ENCODE measurements around the gene SORD.
"Not testable (repeated sequence)": the region's sequence is repeated elsewhere in the genome, so short reads cannot be mapped to it uniquely, and the experiment has no call there.

Gene SORD

DNA sequence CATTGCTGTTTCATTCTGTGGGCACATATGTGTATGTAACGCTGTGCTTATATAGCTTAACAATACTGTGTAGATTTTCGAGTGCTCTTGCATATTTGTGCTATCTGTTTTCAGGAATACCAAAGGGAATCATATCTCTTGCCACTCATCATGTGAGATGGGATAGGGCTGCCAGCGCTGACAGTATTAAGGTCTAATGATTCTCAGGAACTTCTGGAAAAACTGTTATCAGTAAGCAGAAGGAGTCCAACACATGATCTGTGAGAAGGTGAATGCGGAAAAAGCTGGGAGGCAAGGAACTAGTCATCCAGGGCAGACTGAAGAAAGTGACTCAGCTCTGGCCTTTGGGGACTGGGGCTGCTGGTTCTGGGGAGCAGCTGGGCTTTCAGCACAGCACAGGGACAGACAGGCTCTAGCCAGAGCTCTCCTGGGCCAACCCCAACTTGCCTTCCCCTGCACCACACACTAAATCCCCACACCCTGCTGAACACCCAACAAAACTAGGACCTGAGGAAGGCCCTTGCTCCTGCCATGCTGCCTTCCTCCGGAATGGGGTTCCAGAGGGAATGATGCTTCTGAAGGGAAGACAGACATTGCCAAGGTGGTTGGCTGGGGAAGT, 56.7 kb downstream of the SORD start:
- FAIRE-seq = not testable (repeated sequence)

GRCh38 chr15:45080593-45080992, 57.6 kb downstream of the SORD start:
- not testable (repeated sequence) for FAIRE-seq; DNase-seq (ENCODE audit: insufficient read length)

More for the DNA sequence above, 56.7 kb downstream of the SORD start:
- DNase-seq (ENCODE audit: insufficient read length) = not testable (repeated sequence)

- not testable (repeated sequence) for DNase-seq (ENCODE audit: insufficient read length); FAIRE-seq
Measured at GRCh38 chr15:45082412-45082811, 59.4 kb downstream of the SORD start.

DNA sequence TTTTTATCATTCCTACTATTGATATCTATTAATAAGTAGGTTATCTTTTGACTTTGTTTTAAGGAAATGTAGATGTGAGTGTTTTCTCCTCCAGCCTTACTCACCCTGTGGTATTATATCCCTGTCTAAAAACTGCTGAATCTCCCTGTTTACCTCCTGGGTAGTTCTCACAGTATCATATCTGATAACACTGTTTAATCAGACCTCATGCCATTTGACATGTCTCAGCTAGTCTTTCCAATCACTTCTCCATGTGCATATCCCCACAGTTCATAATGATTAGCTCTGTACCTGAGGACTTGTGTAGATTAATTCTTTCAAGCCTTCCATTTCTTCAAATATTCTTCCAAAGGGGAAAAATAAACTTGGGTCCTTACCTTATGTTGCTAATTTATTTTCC, 60.2 kb downstream of the SORD start:
- no peak for TF ChIP-seq POLR2A (IDR thresholded peaks at IDR 0.05; ENCODE audit: low read depth, low read length)
- TF ChIP-seq TAF1 (IDR thresholded peaks at IDR 0.05; ENCODE audit: borderline replicate concordance, low read depth, low read length) = no peak
- TF ChIP-seq POLR2AphosphoS5 (IDR thresholded peaks at IDR 0.05; ENCODE audit: low read depth, low read length) = no peak
- no peak for DNase-seq (ENCODE audit: insufficient read length)
- no peak for FAIRE-seq

DNA sequence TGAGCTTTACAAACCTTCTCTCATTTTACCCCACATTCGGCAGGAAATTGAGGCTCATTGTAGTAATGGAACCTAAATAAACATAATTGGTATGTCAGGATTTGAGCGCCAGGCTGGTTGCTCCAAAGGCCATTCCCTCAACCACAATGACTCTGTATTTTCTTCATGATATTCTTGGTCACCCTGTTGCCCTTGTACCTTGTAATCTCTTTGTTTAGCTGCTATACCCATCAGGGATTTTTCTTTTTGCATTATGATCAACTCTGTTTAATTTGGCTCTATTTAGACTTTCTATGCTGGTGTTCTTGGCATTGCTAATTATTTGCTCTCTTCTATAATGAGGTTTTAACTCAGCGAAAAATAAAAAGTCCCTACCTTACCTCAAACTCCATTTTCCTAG, 61.2 kb downstream of the SORD start:
- TF ChIP-seq TAF1 (IDR thresholded peaks at IDR 0.05; ENCODE audit: borderline replicate concordance, low read depth, low read length) (no peak), POLR2AphosphoS5 (IDR thresholded peaks at IDR 0.05; ENCODE audit: low read depth, low read length) (no peak), POLR2A (IDR thresholded peaks at IDR 0.05; ENCODE audit: low read depth, low read length) (no peak)
- FAIRE-seq (no peak), DNase-seq (ENCODE audit: insufficient read length) (no peak)

GRCh38 chr15:45087513-45087912, 64.5 kb downstream of the SORD start:
- TF ChIP-seq POLR2A (IDR thresholded peaks at IDR 0.05; ENCODE audit: low read depth, low read length) = no peak
- no peak for TF ChIP-seq POLR2AphosphoS5 (IDR thresholded peaks at IDR 0.05; ENCODE audit: low read depth, low read length)
- no peak for TF ChIP-seq TAF1 (IDR thresholded peaks at IDR 0.05; ENCODE audit: borderline replicate concordance, low read depth, low read length)
- FAIRE-seq (peak; percentile 44), DNase-seq (ENCODE audit: insufficient read length) (no peak)

GRCh38 chr15:45088801-45089711, 66.1 kb downstream of the SORD start:
- no peak for DNase-seq (ENCODE audit: insufficient read length)
- FAIRE-seq = no peak
- TF ChIP-seq POLR2A (IDR thresholded peaks at IDR 0.05; ENCODE audit: low read depth, low read length) = no peak
- TF ChIP-seq TAF1 (IDR thresholded peaks at IDR 0.05; ENCODE audit: borderline replicate concordance, low read depth, low read length) = no peak
- TF ChIP-seq POLR2AphosphoS5 (IDR thresholded peaks at IDR 0.05; ENCODE audit: low read depth, low read length) = no peak

DNA sequence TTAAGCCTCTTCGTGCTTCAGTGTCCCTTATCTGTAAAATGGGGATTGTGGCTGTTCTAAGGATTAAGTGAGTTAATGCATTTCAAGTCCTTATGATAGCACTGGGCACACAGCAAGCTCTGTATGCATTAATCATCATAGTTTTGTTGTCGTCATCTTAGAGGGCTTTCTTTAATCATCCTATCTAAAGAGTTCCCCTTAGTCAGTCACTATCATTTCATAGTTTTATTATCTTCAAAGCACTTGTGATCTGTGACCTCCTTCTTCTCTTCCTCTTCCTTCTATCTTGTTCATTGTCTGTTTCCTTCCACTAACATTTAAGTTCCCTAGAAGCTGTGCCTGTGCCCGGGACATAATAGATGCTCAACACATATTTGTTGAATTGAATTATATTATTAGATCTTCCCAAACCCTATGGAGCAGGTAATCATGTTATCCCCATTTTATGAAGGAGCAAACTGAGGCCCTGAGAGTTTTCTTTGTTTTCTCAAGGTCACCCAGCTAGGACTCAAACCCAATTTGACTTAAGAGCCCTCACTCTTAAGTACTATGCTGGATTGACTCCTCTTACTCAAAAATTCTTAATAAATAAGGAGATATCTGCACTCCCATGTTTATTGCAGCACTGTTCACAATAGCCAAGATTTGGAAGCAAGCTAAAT, 66.8 kb downstream of the SORD start:
- TF ChIP-seq POLR2AphosphoS5 (IDR thresholded peaks at IDR 0.05; ENCODE audit: low read depth, low read length) = no peak
- no peak for TF ChIP-seq TAF1 (IDR thresholded peaks at IDR 0.05; ENCODE audit: borderline replicate concordance, low read depth, low read length)
- no peak for TF ChIP-seq POLR2A (IDR thresholded peaks at IDR 0.05; ENCODE audit: low read depth, low read length)
- no peak for FAIRE-seq
- no peak for DNase-seq (ENCODE audit: insufficient read length)

DNA sequence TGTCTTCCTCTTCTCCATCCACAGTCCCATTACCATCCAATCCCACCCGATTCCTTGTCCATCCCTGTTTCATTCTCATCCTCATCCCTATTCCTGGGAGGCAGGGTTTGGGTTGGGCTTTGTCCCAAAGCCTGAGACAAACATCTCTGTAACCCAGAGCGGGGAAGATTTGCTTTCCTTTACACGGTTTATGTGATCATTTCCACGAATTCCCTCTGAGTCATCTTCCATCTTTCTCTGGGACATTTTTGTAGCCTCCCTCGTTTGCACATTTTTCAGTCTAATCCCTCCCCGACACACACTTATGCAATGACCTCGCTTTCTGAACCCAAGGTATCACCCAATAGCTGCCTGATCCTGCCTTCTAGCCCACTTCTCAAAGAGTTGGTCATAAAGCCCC, 68.2 kb downstream of the SORD start:
- TF ChIP-seq POLR2A (IDR thresholded peaks at IDR 0.05; ENCODE audit: low read depth, low read length) = no peak
- TF ChIP-seq POLR2AphosphoS5 (IDR thresholded peaks at IDR 0.05; ENCODE audit: low read depth, low read length) = no peak
- no peak for TF ChIP-seq TAF1 (IDR thresholded peaks at IDR 0.05; ENCODE audit: borderline replicate concordance, low read depth, low read length)
- FAIRE-seq (no peak), DNase-seq (ENCODE audit: insufficient read length) (no peak)

DNA sequence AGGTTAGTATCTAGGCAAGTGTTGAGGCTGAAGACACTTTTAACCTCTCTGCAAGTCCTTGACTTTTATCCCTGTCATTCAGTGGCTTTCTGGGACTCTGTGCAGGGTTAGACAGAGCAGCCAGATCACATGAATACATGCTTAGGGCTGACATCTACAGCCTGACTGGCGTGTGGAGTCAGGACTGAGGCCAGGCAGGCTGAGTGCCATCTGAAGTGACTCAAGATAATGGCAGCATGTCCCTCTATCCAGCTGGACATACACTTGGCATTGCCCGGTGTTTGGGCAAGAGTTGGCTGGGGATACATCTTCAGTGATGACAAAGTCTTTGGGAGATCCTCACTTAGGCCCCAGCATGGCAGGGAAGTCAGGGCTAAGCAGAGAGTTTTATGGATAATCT, 68.6 kb downstream of the SORD start:
- DNase-seq (ENCODE audit: insufficient read length) (no peak), FAIRE-seq (peak; percentile 42)
- no peak for TF ChIP-seq POLR2A (IDR thresholded peaks at IDR 0.05; ENCODE audit: low read depth, low read length)
- no peak for TF ChIP-seq TAF1 (IDR thresholded peaks at IDR 0.05; ENCODE audit: borderline replicate concordance, low read depth, low read length)
- TF ChIP-seq POLR2AphosphoS5 (IDR thresholded peaks at IDR 0.05; ENCODE audit: low read depth, low read length) = no peak

GRCh38 chr15:45093013-45093412, 70.0 kb downstream of the SORD start:
- TF ChIP-seq POLR2AphosphoS5 (IDR thresholded peaks at IDR 0.05; ENCODE audit: low read depth, low read length) = no peak
- no peak for TF ChIP-seq TAF1 (IDR thresholded peaks at IDR 0.05; ENCODE audit: borderline replicate concordance, low read depth, low read length)
- TF ChIP-seq POLR2A (IDR thresholded peaks at IDR 0.05; ENCODE audit: low read depth, low read length) = no peak
- no peak for FAIRE-seq
- DNase-seq (ENCODE audit: insufficient read length) = no peak

Data from GM12892 (cell line).